Mesothelial cell of epicardium (in vitro differentiated cells): Measurements from ENCODE around the gene TMEM97. TPM values are rescaled to one million over a fixed set of nuclear protein-coding genes. Genes with fewer than 3 reads are reported as not detected.

Source experiments
- DNase-seq, 2 experiments: peaks; one replicate each; pipeline ENCODE4 v3.0.0; 2021; ENCODE audit warnings: low spot score in 2 of 2; ENCODE audit not compliant: unreplicated experiment in 2 of 2
- H3K27ac Mint-ChIP-seq: 2 replicates; pipeline ENCODE4 v1.8.0; 2021; ENCODE audit warnings: mixed read lengths
- H3K27me3 Mint-ChIP-seq: 2 replicates; pipeline ENCODE4 v1.8.0; 2021; ENCODE audit warnings: low read depth, mixed read lengths
- H3K36me3 Mint-ChIP-seq: 2 replicates; pipeline ENCODE4 v1.8.0; 2021; ENCODE audit warnings: mixed read lengths
- H3K4me1 Mint-ChIP-seq: 2 replicates; pipeline ENCODE4 v1.8.0; 2021; ENCODE audit warnings: mixed read lengths
- H3K4me3 Mint-ChIP-seq: 2 replicates; pipeline ENCODE4 v1.8.0; 2021; ENCODE audit warnings: mild to moderate bottlenecking, moderate library complexity, mixed read lengths
- H3K9me3 Mint-ChIP-seq: 2 replicates; pipeline ENCODE4 v1.8.0; 2021; ENCODE audit warnings: mixed read lengths
- CTCF ChIP-seq: fragments of 200-600 bp; sonication (generic); IDR thresholded peaks from one replicate; pipeline ENCODE4 v1.5.0; 2021; ENCODE audit warnings: antibody characterized with exemption; ENCODE audit not compliant: unreplicated experiment
- total RNA-seq: library from RNA; stranded (reverse); gene quantifications from 3 replicates; pipeline ENCODE4 v1.2.1, GENCODE V29; 2021

Gene TMEM97
- total RNA-seq, 1 donor from 2014 or later, result 43.3 TPM

GRCh38 chr17:28350271-28350670 lies 31.3 kb downstream of the TMEM97 start:
- Mint-ChIP-seq H3K9me3 (no peaks in the 10 kb centered on the region), H3K36me3 (peaks cover 38% of the 10 kb centered on the region), H3K27me3 (no peaks in the 10 kb centered on the region), H3K4me1 (no peaks in the 10 kb centered on the region), H3K27ac (no peak overlapping the region), H3K4me3 (no peak overlapping the region)
- no peak for DNase-seq
- TF ChIP-seq CTCF, result no peak

GRCh38 chr17:28357061-28357900 lies 38.3 kb downstream of the TMEM97 start, which contains the start of gene POLDIP2:
POLDIP2 (minus strand) TSS chr17:28357527; CDS start chr17:28357448, 79 bp downstream.
- Mint-ChIP-seq H3K4me1 (peaks cover 24% of the 10 kb centered on the region), H3K36me3 (peaks cover 19% of the 10 kb centered on the region), H3K4me3 (peak within 1 kb of the TSS; percentile 95), H3K27ac (peak within 1 kb of the TSS; percentile 96), H3K9me3 (no peaks in the 10 kb centered on the region), H3K27me3 (no peaks in the 10 kb centered on the region)
- DNase-seq, result peak; percentile 86 to 93
- TF ChIP-seq CTCF, result no peak

- Mint-ChIP-seq H3K36me3 (peaks cover 16% of the 10 kb centered on the region), H3K27ac (peak overlapping the region; percentile 96), H3K4me3 (peak overlapping the region; percentile 95), H3K4me1 (peaks cover 24% of the 10 kb centered on the region), H3K9me3 (no peaks in the 10 kb centered on the region), H3K27me3 (no peaks in the 10 kb centered on the region)
- no peak for DNase-seq
- TF ChIP-seq CTCF, result no peak
Measured at GRCh38 chr17:28357901-28358197, 38.8 kb downstream of the TMEM97 start.

- no peak for DNase-seq
- Mint-ChIP-seq H3K27me3 (no peaks in the 10 kb centered on the region), H3K4me3 (no peak overlapping the region), H3K36me3 (peaks cover 9% of the 10 kb centered on the region), H3K9me3 (no peaks in the 10 kb centered on the region), H3K27ac (no peak overlapping the region), H3K4me1 (peaks cover 4% of the 10 kb centered on the region)
- no peak for TF ChIP-seq CTCF
Measured at GRCh38 chr17:28363186-28363585, 44.2 kb downstream of the TMEM97 start.

- H3K4me1 Mint-ChIP-seq, result no peaks in the 10 kb centered on the region
- no peak overlapping the region for H3K4me3 Mint-ChIP-seq
- no peaks in the 10 kb centered on the region for H3K9me3 Mint-ChIP-seq
- H3K36me3 Mint-ChIP-seq, result peaks cover 9% of the 10 kb centered on the region
- no peaks in the 10 kb centered on the region for H3K27me3 Mint-ChIP-seq
- DNase-seq, result no peak
- no peak for TF ChIP-seq CTCF
- no peak overlapping the region for H3K27ac Mint-ChIP-seq
Measured at GRCh38 chr17:28363776-28364650, 45.0 kb downstream of the TMEM97 start.
